ENCODE measurements around the gene AK6.
"Not testable (repeated sequence)": the region's sequence is repeated elsewhere in the genome, so short reads cannot be mapped to it uniquely, and the experiment has no call there.

AK6 gene

DNA sequence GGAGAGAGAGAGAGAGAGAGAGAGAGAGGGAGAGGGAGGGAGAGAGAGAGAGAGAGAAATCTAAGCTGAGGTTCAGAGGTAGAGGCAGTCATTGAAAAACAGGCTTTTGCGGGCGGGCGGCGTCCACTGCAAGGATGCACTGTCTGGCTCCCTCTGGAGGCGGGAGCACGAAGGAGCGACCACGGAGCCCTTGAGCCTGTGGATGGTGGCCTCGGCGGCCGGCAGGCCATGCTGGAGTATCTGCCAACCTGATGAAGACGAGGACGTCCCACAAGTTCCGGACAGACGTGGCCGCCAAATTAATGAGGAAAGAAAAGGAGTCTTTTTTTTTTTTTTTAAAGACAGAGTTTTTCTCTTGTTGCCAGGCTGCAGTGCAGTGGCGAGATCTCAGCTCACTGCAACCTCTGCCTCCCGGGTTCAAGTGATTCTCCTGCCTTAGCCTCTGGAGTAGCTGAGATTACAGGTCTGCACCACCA, 34.5 kb downstream of the AK6 start:
- DNase-seq, result peak; percentile 76

DNA sequence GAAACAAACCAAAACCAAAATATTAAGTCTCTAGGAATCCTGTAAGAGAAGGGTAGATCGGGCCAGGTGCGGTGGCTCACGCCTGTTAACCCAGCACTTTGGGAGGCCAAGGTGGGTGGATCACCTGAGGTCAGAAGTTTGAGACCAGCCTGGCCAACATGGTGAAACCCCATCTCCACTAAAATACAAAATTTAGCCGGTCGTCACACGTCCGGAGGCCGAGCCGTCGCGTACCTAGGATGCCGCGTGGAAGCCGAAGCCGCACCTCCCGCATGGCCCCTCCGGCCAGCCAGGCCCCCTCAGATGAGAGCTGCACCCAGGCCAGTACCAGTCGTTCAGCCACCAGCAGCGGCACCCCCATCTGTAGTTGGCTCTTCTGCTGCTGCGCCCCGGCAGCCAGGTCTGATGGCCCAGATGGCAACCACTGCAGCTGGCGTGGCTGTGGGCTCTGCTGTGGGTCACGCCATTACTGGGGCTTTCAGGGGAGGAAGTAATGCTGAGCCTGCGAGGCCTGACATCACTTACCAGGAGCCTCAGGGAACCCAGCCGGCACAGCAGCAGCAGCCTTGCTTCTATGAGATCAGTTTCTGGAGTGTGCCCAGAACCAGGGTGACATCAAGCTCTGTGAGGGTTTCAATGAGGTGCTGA, 35.5 kb downstream of the AK6 start:
- not testable (repeated sequence) for DNase-seq

DNA sequence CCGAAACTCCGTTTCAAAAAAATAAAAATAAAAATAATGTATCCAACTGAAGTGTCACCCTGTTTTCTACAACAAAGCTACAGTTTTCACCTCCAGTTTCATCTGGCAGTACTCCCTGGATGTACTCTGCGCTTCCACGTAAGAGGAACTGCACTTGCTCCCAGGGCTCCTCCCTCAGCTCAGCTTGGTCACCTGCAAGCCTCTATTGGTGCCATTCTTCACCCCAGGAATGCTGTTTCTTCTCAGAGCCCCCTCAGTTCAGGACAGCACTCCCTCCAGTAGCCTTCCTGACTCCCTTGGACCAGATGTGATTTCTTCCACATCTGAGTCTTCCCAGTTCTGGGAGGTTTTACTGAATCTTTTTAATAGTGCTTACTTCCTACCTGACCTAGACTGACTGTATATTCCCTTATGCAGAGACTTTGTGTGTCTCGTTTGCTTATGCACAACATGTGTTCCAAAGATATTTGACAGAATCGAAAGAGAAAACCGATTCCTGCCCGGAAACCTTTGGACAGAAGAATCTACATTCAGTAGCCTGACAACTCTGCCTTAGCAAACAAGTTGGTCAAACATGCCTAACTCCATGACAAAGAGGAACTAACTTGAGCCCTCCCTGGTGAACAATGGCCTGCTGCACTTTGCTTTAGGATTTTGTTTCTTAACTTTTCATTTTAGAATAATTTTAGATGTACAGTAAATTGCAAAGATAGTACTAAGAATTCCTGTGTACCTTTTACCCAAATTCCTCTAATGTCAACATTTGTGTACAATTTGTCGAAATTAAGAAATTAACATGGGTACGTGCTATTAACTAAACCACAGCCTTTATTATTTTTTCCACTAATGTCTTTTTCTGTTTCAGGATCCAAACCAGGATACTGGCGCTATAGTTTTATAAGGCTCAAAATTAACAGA, 37.5 kb downstream of the AK6 start:
- DNase-seq, result no peak

DNA sequence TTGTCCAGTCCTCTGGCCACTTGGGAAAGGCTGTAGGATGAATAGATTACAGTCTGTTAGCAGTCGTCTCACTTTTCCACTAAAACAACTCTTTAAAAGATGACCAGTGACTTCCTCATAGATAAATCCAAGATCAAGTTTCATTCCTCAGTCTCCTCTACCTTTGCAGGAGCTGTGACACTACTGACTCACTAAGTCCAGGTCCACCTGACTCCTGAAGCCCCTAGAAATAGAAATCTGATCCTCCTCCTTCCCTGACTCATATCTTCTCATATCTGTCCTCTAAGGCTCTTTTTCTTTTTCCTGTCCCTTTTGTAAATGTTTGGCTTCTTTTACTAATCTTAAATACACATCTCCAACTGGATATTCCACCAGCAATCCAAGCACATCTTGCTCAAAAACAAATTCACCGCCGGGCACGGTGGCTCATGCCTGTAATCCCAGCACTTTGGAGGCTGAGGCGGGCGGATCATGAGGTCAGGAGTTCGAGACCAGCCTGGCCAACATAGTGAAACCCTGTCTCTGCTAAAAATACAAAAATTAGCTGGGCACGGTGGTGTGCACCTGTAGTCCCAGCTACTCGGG, 39.3 kb downstream of the AK6 start:
- DNase-seq, result no peak

DNA sequence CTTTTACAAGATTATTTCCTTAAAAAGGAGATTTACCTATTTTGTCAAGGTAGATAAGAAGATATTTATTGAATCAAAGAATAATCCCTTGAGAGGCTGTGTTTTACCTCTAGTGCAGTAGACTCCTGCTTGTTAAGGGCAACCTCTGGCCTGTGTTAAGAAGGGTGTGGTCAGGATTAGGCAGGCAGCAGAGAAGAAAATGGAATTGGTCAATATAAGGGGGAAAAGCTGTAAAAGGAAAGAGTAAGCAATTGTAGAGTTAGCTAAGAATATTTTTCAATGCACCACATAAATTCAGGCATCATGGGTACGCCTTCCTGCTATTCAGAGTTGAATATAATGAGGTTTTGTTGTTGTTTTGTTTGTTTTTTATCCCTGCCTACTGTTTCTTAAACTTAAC, 43.0 kb downstream of the AK6 start:
- no peak for DNase-seq

GRCh38 chr5:69317391-69317790, 51.9 kb downstream of the AK6 start:
- DNase-seq, result no peak

GRCh38 chr5:69315972-69316371, 53.3 kb downstream of the AK6 start:
- DNase-seq, result no peak

GRCh38 chr5:69313428-69313827, 55.9 kb downstream of the AK6 start:
- no peak for DNase-seq

- no peak for DNase-seq
Observed at GRCh38 chr5:69312459-69313160, 56.7 kb downstream of the AK6 start.

DNA sequence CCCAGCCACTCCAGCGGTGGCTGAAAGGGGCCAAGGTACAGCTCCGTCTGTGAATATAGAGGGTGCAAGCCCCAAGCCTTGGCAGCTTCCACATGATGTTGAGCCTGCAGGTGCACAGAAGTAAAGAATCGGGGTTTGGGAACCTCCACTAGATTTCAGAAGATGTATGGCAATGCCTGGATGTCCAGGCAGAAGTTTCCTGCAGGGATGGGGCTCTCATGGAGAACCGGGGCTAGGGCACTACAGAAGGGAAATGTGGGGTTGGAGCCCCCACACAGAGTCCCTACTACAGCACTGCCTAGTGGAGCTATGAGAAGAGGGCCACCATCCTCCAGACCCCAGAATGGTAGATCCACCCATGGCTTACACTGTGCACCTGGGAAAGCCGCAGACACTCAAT, 59.9 kb downstream of the AK6 start:
- no peak for DNase-seq

DNA sequence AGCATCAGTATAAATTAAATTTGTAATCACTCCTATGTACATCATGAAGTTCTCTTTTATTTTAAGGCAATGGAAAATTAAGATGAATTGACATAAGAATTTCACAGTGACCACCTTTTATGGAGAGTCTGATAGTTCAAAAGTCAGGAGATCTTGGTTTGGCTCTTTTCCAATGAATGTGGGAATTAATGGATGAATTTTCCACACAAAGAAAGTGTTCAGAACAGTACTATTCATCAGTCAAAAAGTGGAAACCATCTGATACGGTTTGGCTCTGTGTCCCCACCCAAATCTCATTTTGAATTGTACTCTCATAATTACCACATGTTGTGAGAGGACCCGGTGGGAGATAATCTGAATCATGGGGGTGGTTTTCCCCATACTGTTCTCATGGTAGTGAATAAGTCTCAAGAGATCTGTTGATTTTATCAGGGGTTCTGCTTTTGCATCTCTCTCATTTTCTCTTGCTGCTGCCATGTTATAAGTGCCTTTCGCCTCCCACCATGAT, 61.2 kb downstream of the AK6 start:
- no peak for DNase-seq

DNA sequence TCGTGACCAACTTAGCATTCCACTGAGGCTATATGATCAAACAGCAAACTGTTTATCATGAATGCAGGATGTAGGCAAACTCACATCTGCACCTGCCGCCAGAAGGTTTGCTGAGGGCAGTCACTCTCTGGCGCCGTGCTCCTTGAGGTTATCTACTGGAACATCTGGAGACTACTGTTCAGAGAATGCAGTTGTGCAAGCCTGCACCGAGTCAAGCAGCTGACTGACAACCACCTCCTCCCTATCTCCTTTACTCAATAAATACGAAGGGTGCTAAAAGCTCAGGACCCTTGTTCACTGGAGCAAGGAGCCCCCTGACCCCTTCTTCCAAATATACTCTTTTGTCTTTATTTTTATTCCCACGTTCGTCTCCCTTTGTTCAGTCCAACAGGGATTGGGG, 63.8 kb downstream of the AK6 start:
- DNase-seq, result no peak

Measured in fibroblast of skin of right biceps (primary cell).